DOHH2 (cell line): ENCODE measurements around the gene FRS3.

Source experiments
- CTCF ChIP-seq: fragments of 200-600 bp; sonication (generic); IDR thresholded peaks from one replicate; pipeline ENCODE4 v1.5.1; 2014; ENCODE audit warnings: antibody characterized with exemption, mild to moderate bottlenecking, low read depth, low read length; ENCODE audit not compliant: poor library complexity, severe bottlenecking
- EZH2phosphoT487 ChIP-seq: fragments of 200-600 bp; sonication (generic); IDR thresholded peaks from 2 replicates; pipeline ENCODE4 v1.6.1; 2017; ENCODE audit warnings: borderline replicate concordance, mild to moderate bottlenecking, antibody characterized with exemption, low read length, moderate library complexity, mixed read lengths

DNA sequence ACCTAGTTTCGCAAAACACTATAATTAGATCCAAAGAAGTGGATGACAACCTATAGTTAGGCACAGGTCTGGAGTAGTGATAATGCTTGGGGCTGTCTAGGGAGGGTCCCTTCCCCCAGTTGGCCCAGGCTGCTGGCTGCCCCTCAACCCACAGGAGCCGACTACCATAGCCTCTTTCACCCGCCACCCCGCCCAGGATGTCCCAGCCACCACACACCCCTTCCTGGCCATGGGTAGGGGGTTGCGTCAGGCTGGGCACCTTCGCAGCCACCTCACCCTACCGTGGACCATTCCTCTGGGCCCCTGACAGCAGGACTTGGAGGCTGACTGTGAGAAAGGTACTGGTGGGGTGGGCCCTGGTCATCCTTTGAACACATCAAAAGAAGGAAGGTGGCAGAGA, 52.8 kb downstream of the FRS3 start:
- no peak for TF ChIP-seq CTCF
- TF ChIP-seq EZH2phosphoT487: no peak
